ENCODE measurements around the gene KCNQ4. TPM values are rescaled to one million over a fixed set of nuclear protein-coding genes. Genes with fewer than 3 reads are reported as not detected.

Gene KCNQ4
- total RNA-seq, 1 donor from 2014 or later = 0.27 TPM

DNA sequence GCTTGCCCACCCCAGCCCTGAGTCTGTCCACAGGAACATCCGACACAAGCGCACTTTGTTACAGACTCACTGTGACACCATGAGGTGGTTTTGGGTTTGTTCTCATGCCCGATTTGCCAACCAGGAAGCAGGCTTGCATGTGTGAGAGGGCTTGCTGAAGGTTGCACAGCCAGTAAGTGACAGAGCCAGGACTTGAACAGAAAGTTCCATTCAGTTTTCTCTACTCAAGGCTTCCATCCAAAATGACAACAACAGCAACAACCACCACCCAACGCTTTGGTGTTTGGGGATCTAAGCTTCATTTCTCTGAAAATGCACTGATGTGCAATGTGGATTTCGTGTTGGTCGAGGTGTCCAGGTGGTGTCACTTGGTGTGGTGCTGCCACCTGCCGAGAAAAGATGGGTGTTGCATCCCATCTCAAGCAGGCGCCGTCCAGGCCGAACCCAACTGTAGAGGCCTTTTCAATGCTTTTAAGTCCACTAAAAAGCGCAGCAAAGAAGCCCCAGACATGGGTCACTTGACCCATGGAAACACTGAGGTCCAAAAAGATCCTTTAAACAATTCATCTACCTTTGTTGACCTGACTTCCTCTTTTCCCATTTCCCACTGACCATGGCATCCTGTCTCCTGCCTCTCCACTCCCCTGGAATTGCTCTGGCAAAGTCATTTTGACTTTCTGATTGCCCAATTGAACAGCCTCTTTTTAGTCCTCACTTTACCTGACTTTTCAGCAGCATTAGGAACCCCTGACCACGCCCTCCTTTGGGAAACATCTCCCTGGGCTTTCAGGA, 66.4 kb downstream of the KCNQ4 start:
- ATAC-seq (ENCODE audit: low read depth) (peak; percentile 97), DNase-seq (peak; percentile 67)
- intact Hi-C loops (cut with micrococcal nuclease) = loop anchor here (1.0 to 2.0 kb wide), 8 partner anchors 76 to 705 kb away; no protein-coding TSS in a partner anchor
- no peak overlapping the region for H3K27ac Mint-ChIP-seq
- ChIA-PET CTCF (interaction anchor here (0.6 to 3.6 kb wide), 17 partner anchors 12 to 318 kb away, joined by 3 to 82 read pairs (median 4); partner anchors contain the start of gene CITED4), POLR2A (interaction anchor here (0.6 to 1.5 kb wide), 2 partner anchors 76 to 314 kb away, joined by 3 to 4 read pairs; no protein-coding TSS in a partner anchor)
- peaks cover 10% of the 10 kb centered on the region for H3K4me1 Mint-ChIP-seq
- H3K9me3 Mint-ChIP-seq = no peaks in the 10 kb centered on the region
- TF ChIP-seq, protein P1, sequence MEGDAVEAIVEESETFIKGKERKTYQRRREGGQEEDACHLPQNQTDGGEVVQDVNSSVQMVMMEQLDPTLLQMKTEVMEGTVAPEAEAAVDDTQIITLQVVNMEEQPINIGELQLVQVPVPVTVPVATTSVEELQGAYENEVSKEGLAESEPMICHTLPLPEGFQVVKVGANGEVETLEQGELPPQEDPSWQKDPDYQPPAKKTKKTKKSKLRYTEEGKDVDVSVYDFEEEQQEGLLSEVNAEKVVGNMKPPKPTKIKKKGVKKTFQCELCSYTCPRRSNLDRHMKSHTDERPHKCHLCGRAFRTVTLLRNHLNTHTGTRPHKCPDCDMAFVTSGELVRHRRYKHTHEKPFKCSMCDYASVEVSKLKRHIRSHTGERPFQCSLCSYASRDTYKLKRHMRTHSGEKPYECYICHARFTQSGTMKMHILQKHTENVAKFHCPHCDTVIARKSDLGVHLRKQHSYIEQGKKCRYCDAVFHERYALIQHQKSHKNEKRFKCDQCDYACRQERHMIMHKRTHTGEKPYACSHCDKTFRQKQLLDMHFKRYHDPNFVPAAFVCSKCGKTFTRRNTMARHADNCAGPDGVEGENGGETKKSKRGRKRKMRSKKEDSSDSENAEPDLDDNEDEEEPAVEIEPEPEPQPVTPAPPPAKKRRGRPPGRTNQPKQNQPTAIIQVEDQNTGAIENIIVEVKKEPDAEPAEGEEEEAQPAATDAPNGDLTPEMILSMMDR (IDR thresholded peaks at IDR 0.05) = peak; percentile 46
- H3K27me3 Mint-ChIP-seq = no peaks in the 10 kb centered on the region
- H3K36me3 Mint-ChIP-seq (ENCODE audit: low read depth) = no peaks in the 10 kb centered on the region
- H3K4me3 Mint-ChIP-seq = no peak overlapping the region

DNA sequence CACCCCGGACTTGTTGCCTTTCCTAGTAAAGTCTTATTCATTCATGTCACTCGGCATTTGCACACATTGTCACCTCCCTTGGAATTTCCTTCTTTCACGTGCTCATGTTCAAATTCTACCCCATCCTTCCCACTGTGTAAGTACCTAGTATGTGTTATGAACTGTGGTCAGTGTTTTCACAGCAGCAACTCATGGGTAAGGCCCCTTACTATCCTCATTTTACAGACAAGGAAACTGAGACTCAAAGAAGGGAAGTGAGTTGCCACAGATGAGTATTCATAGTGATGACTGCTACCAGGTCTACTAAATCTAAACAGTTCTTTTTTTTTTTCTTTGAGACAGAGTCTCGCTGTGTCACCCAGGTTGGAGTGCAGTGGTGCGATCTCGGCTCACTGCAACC, 68.1 kb downstream of the KCNQ4 start:
- no peaks in the 10 kb centered on the region for H3K27me3 Mint-ChIP-seq
- ATAC-seq (ENCODE audit: low read depth) (no peak), DNase-seq (no peak)
- H3K4me3 Mint-ChIP-seq = no peak overlapping the region
- no peaks in the 10 kb centered on the region for H3K36me3 Mint-ChIP-seq (ENCODE audit: low read depth)
- no peaks in the 10 kb centered on the region for H3K9me3 Mint-ChIP-seq
- TF ChIP-seq, protein P1 (IDR thresholded peaks at IDR 0.05) = no peak
- intact Hi-C loops (cut with micrococcal nuclease) = loop anchor here (2.0 kb wide), 2 partner anchors 319 to 513 kb away; no protein-coding TSS in a partner anchor
- H3K4me1 Mint-ChIP-seq = peaks cover 5% of the 10 kb centered on the region
- ChIA-PET POLR2A (interaction anchor here (0.7 kb wide), 1 partner anchor 257 kb away, joined by 17 read pairs; no protein-coding TSS in a partner anchor), CTCF (interaction anchor here (1.0 to 3.6 kb wide), 5 partner anchors 76 to 319 kb away, joined by 4 to 82 read pairs (median 5); no protein-coding TSS in a partner anchor)
- H3K27ac Mint-ChIP-seq = no peak overlapping the region

DNA sequence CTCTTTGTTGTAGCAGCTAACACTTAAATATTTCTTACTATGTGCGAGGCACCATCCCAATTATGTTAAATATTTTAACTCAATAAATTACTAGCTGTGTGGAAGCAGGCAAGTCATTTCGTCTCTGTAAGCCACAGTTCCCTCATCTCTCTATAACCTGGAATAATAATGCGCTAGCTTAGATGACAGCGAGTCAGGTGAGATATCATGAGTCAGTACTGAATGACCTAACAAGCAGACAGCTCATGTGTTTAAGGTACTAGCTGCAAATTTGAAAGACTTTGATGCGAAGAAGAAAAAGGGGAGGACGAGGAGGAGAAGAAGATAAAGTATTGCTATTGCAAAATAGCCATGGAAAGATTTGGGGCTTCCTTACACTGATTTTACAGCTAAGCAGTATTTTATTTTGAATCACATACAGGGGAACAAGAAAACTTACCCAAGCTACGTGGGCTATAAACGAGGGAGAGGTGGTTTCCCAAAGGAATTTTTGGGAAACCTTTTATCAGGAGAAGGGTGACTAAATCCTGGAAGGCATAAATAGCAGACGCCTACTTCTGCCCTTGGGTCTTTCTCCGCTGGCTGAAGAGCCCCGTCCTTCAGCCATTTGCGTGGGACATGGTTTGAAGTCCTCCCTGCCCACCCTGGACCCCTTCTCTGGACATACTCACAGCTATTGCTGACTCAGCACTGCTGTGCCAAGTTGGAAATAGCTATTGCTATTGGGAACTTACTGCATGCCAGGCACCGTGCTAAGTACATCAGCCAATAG, 69.7 kb downstream of the KCNQ4 start:
- Mint-ChIP-seq H3K27ac (no peak overlapping the region), H3K9me3 (no peaks in the 10 kb centered on the region), H3K4me1 (peaks cover 5% of the 10 kb centered on the region), H3K36me3 (ENCODE audit: low read depth) (no peaks in the 10 kb centered on the region), H3K27me3 (peaks cover 1% of the 10 kb centered on the region), H3K4me3 (no peak overlapping the region)
- DNase-seq (no peak), ATAC-seq (ENCODE audit: low read depth) (no peak)
- CTCF ChIA-PET = interaction anchor here (1.1 to 2.0 kb wide), 4 partner anchors 9 to 96 kb away, joined by 3 to 14 read pairs (median 6); partner anchors contain the start of gene CITED4
- POLR2A ChIA-PET = interaction anchor here (1.7 kb wide), 1 partner anchor 9 kb away, joined by 4 read pairs; the partner anchor contains the start of gene CITED4
- TF ChIP-seq, protein P1 (IDR thresholded peaks at IDR 0.05) = no peak
- intact Hi-C loops (cut with micrococcal nuclease) = no loop called here

DNA sequence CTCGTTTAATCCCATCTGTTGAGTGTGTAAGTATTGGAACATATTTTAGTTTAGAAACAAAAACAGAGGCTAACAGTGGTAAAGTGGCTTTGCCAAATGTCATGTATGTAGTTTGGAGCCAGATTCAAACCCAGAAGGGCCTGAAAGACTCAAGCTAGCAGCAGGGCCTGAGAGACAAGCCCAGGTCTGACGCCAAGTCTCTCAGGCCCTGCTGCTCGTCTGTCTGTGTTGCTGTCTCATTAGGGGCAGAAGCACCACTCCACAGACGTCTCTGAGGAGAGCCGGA, 70.2 kb downstream of the KCNQ4 start:
- no peak overlapping the region for H3K27ac Mint-ChIP-seq
- intact Hi-C loops (cut with micrococcal nuclease) = no loop called here
- H3K36me3 Mint-ChIP-seq (ENCODE audit: low read depth) = no peaks in the 10 kb centered on the region
- ChIA-PET CTCF (interaction anchor here (0.6 to 2.0 kb wide), 4 partner anchors 8 to 87 kb away, joined by 3 to 14 read pairs (median 6); partner anchors contain the start of gene CITED4), POLR2A (interaction anchor here (1.7 kb wide), 1 partner anchor 8 kb away, joined by 4 read pairs; the partner anchor contains the start of gene CITED4)
- no peaks in the 10 kb centered on the region for H3K9me3 Mint-ChIP-seq
- peaks cover 1% of the 10 kb centered on the region for H3K27me3 Mint-ChIP-seq
- TF ChIP-seq, protein P1 (IDR thresholded peaks at IDR 0.05) = no peak
- ATAC-seq (ENCODE audit: low read depth) (no peak), DNase-seq (no peak)
- no peak overlapping the region for H3K4me3 Mint-ChIP-seq
- peaks cover 5% of the 10 kb centered on the region for H3K4me1 Mint-ChIP-seq
